ENCODE results near the gene PATZ1. TPM values are rescaled to one million over a fixed set of nuclear protein-coding genes. Genes with fewer than 3 reads are reported as not detected.

PATZ1 gene
- total and polyA plus RNA-seq, 2 of the 4 experiments (the other 2 are of a cell fraction), result 6.5 to 10.5 TPM

- H3K27ac ChIP-seq (ENCODE audit: insufficient read depth, low read length), result no peak overlapping the region
- no peak overlapping the region for H4K91ac ChIP-seq (ENCODE audit: insufficient read depth, low read depth, low read length)
- H3K4me1 ChIP-seq (ENCODE audit: control insufficient read depth, insufficient read depth, low read length), result peaks cover 1% of the 10 kb centered on the region; the same call in 1 of the 2 replicates
- no peak overlapping the region for H2AK5ac ChIP-seq (ENCODE audit: low read depth, low read length)
- no peak overlapping the region for H2BK20ac ChIP-seq (ENCODE audit: low read depth, low read length)
- 93% methylated on average over 2 of the region's 8 CpGs; no CpG with 5 or more reads in 1 of the 2 experiments for WGBS, 2 experiments (ENCODE audit: extremely low coverage in 2 of 2, insufficient read length in 1 of 2)
- no peak for ATAC-seq (ENCODE audit: low read depth)
- TF ChIP-seq RCOR1 (IDR thresholded peaks at IDR 0.05; ENCODE audit: insufficient replicate concordance, low read length) (no peak), CEBPB (IDR thresholded peaks at IDR 0.05; ENCODE audit: low read depth, low read length) (no peak), CHD1 (IDR thresholded peaks at IDR 0.05; ENCODE audit: low read depth, low read length) (no peak), POLR2A (IDR thresholded peaks at IDR 0.05; ENCODE audit: low read depth, low read length) (no peak), MXI1 (IDR thresholded peaks at IDR 0.05; ENCODE audit: borderline replicate concordance, low read depth, low read length) (no peak), NFE2L2 (IDR thresholded peaks at IDR 0.05; ENCODE audit: low read depth, low read length) (no peak), MAZ (IDR thresholded peaks at IDR 0.05; ENCODE audit: borderline replicate concordance, low read depth, low read length) (no peak), FOS (IDR thresholded peaks at IDR 0.05; ENCODE audit: low read depth, low read length) (no peak), USF2 (IDR thresholded peaks at IDR 0.05; ENCODE audit: low read depth, low read length) (no peak), MAFK (IDR thresholded peaks at IDR 0.05; ENCODE audit: low read depth, low read length) (no peak), ELK1 (IDR thresholded peaks at IDR 0.05; ENCODE audit: borderline replicate concordance, low read depth, low read length) (no peak), BHLHE40 (IDR thresholded peaks at IDR 0.05; ENCODE audit: low read depth, low read length) (no peak), RAD21 (IDR thresholded peaks at IDR 0.05; ENCODE audit: low read length) (no peak), RFX5 (IDR thresholded peaks at IDR 0.05; ENCODE audit: low read depth, low read length) (no peak), SMC3 (IDR thresholded peaks at IDR 0.05; ENCODE audit: low read depth, low read length) (no peak)
- H3K23ac ChIP-seq (ENCODE audit: low read depth, low read length), result no peak overlapping the region
- no peak overlapping the region for H2AK9ac ChIP-seq (replicated peaks; ENCODE audit: low read depth, low read length, poor library complexity)
- in situ Hi-C loops (cut with MboI; ENCODE audit: low sequenced_read_pairs), result loop anchor here (10.0 kb wide), 1 partner anchor 58 kb away; the partner anchor contains the start of gene PATZ1
- peaks cover 49% of the 10 kb centered on the region for H3K36me3 ChIP-seq (ENCODE audit: control insufficient read depth, insufficient read depth, low read length)
- CTCF ChIA-PET, result no interaction called here
- no peak overlapping the region for H2AFZ ChIP-seq (replicated peaks; ENCODE audit: low read length, poor library complexity)
- H3K9me3 ChIP-seq (ENCODE audit: control insufficient read depth, insufficient read depth, low read length), result no peaks in the 10 kb centered on the region
- H3K18ac ChIP-seq (ENCODE audit: low read depth, low read length), result no peak overlapping the region
- BruUV-seq (replicated peaks), result no TSS peak
- H3K4me3 ChIP-seq (ENCODE audit: insufficient read depth, low read depth, low read length), result no peak overlapping the region
- no peak overlapping the region for H3K14ac ChIP-seq (replicated peaks; ENCODE audit: low read depth, low read length)
- no peak overlapping the region for H2BK15ac ChIP-seq (ENCODE audit: low read depth, low read length)
- H2BK5ac ChIP-seq (ENCODE audit: low read depth, low read length, poor library complexity, severe bottlenecking), result no peak overlapping the region
- peaks cover 4% of the 10 kb centered on the region; the same call in 1 of the 2 replicates for H4K20me1 ChIP-seq (ENCODE audit: insufficient read depth, low read length)
- intact Hi-C loops (cut with micrococcal nuclease), result no loop called here
- no peak overlapping the region for H3K9ac ChIP-seq (ENCODE audit: low read depth, low read length)
- no peak for DNase-seq
- H4K5ac ChIP-seq (ENCODE audit: low read depth, low read length), result no peak overlapping the region
- H3K4me2 ChIP-seq (ENCODE audit: low read depth, low read length), result no peak overlapping the region
- 0 out of 2 replicates have a peak, but pooled peaks cover 7% of the 10 kb centered on the region for H3K9me1 ChIP-seq (ENCODE audit: insufficient read depth, low read length)
- H3K79me1 ChIP-seq (ENCODE audit: low read depth in 1 of 2, low read length in 2 of 2), result peaks cover 11 to 18% of the 10 kb centered on the region in 2 experiments
- H3K27me3 ChIP-seq (ENCODE audit: control insufficient read depth, insufficient read depth, low read length), result no peaks in the 10 kb centered on the region
- H3K4ac ChIP-seq (ENCODE audit: low read depth, low read length), result no peak overlapping the region
- POLR2A ChIA-PET (ENCODE audit: unreplicated experiment), result no interaction called here
- dilution Hi-C loops (cut with HindIII; ENCODE audit: low sequenced_read_pairs, unreplicated experiment), result no loop called here
- no peak overlapping the region for H4K8ac ChIP-seq (ENCODE audit: low read depth in 2 of 2, low read length in 2 of 2)
- H3K56ac ChIP-seq (ENCODE audit: extremely low read depth, insufficient read depth, low read length), result no peak overlapping the region
- no peak overlapping the region for H2BK120ac ChIP-seq (ENCODE audit: low read depth, low read length)
These were observed 59.5 kb downstream of the PATZ1 start for GRCh38 chr22:31286360-31287255.

All from IMR-90 (cell line).